Lung (tissue), 12 donors: Measurements from ENCODE around the gene HNRNPA2B1. TPM values are rescaled to one million over a fixed set of nuclear protein-coding genes. Genes with fewer than 3 reads are reported as not detected.

Experiments used
- ATAC-seq: fragments of 200-7000 bp; cut with Tn5 transposase; one replicate; pipeline ENCODE4 v1.9.1; 2020; ENCODE audit warnings: moderate number of reproducible peaks; ENCODE audit not compliant: insufficient read depth, low FRiP score
- DNase-seq, 3 donors: peaks; one replicate each; pipeline ENCODE4 v3.0.0-alpha.2; 2013 to 2017
- H3K27ac ChIP-seq, 2 donors: one replicate each; pipeline ENCODE4 v1.5.1; 2013; ENCODE audit warnings: mild to moderate bottlenecking in 2 of 2, moderate library complexity in 2 of 2, control low read depth in 1 of 2, inconsistent platforms in 1 of 2, low read depth in 1 of 2, low read length in 1 of 2
- H3K27me3 ChIP-seq, 3 donors: one replicate each; pipeline ENCODE4 v1.5.1; 2013; ENCODE audit warnings: low read length in 2 of 3; ENCODE audit not compliant: control insufficient read depth in 3 of 3, insufficient read depth in 3 of 3
- H3K36me3 ChIP-seq, 4 donors: one replicate each; pipeline ENCODE4 v1.5.1; 2013; ENCODE audit warnings: low read length in 4 of 4, mild to moderate bottlenecking in 1 of 4, moderate library complexity in 1 of 4; ENCODE audit not compliant: control insufficient read depth in 4 of 4, insufficient read depth in 4 of 4
- H3K4me1 ChIP-seq, 5 donors: one replicate each; pipeline ENCODE4 v1.5.1; 2013; ENCODE audit warnings: low read length in 5 of 5, mild to moderate bottlenecking in 2 of 5, moderate library complexity in 1 of 5; ENCODE audit not compliant: control insufficient read depth in 5 of 5, insufficient read depth in 5 of 5
- H3K4me3 ChIP-seq: one replicate; pipeline ENCODE4 v1.5.1; 2013; ENCODE audit warnings: mild to moderate bottlenecking, control low read depth, moderate library complexity
- H3K9ac ChIP-seq, 2 donors: one replicate each; pipeline ENCODE4 v1.5.1; 2013; ENCODE audit warnings: low read length in 2 of 2, control low read depth in 1 of 2; ENCODE audit not compliant: insufficient read depth in 1 of 2
- H3K9me3 ChIP-seq, 4 donors: one replicate each; pipeline ENCODE4 v1.5.1; 2013; ENCODE audit warnings: low read length in 3 of 4, mild to moderate bottlenecking in 1 of 4, moderate library complexity in 1 of 4; ENCODE audit not compliant: control insufficient read depth in 4 of 4, insufficient read depth in 3 of 4
- CTCF ChIP-seq: IDR thresholded peaks from 2 replicates; pipeline ENCODE4 v1.5.1; 2012; ENCODE audit warnings: mild to moderate bottlenecking; ENCODE audit errors: control extremely low read depth, extremely low read depth
- WGBS, 2 donors: extraction: QIAGEN DNeasy Blood & Tissue Kit; methylation state at CpG; one replicate each; pipeline ENCODE4 v1.1.7; 2013; 5-methylcytosine and 5-hydroxymethylcytosine counted together
- polyA plus RNA-seq, 2 donors: library from polyadenylated mRNA; stranded (reverse); fragments of 200-250 nt; gene quantifications; one replicate each; pipeline ENCODE4 v1.2.1, GENCODE V29; 2013
- total RNA-seq, 2 donors: library from RNA; depleted of rRNA in 1 of 2; stranded (reverse); fragments of >200 nt in 1 of 2; gene quantifications; one replicate each; pipeline ENCODE4 v1.2.1, GENCODE V29; 2014 to 2021
- donor health status: control.
- donor health status: control.
- donor health status: Bipolar disorder and iron deficiency.
- donor health status: healthy.
- donor health status: DM: yes; HTN: yes; CAD: no.

The HNRNPA2B1 gene
- total and polyA plus RNA-seq, 4 donors: 363 to 572 (median 482) TPM

- H3K4me3 ChIP-seq: no peak overlapping the region
- ATAC-seq (no peak), DNase-seq (no peak)
- H3K9me3 ChIP-seq: no peaks in the 10 kb centered on the region
- no peak overlapping the region for H3K9ac ChIP-seq
- TF ChIP-seq CTCF: no peak
- no peaks in the 10 kb centered on the region for H3K27me3 ChIP-seq
- peaks cover 0 to 3% (median 0%) of the 10 kb centered on the region in 4 donors for H3K36me3 ChIP-seq
- no peak overlapping the region for H3K27ac ChIP-seq
- WGBS, 2 donors: 93 to 98% methylated on average over 2 of the region's 2 CpGs
- peaks cover 0 to 5% (median 0%) of the 10 kb centered on the region in 5 donors for H3K4me1 ChIP-seq
Measured at GRCh38 chr7:26171601-26172000, 28.9 kb downstream of the HNRNPA2B1 start.

GRCh38 chr7:26170663-26171062, 29.9 kb downstream of the HNRNPA2B1 start:
- peaks cover 0 to 5% (median 0%) of the 10 kb centered on the region in 5 donors for H3K4me1 ChIP-seq
- no peak for TF ChIP-seq CTCF
- H3K9me3 ChIP-seq: no peaks in the 10 kb centered on the region
- no peak for DNase-seq
- H3K4me3 ChIP-seq: no peak overlapping the region
- H3K9ac ChIP-seq: no peak overlapping the region
- H3K27ac ChIP-seq: no peak overlapping the region
- H3K36me3 ChIP-seq: peaks cover 0 to 3% (median 0%) of the 10 kb centered on the region in 4 donors
- ATAC-seq: no peak
- WGBS, 2 donors: 66 to 85% methylated on average over 1 of the region's 1 CpG
- no peaks in the 10 kb centered on the region for H3K27me3 ChIP-seq

- Histone ChIP-seq H3K9ac (no peak overlapping the region), H3K9me3 (no peaks in the 10 kb centered on the region), H3K27me3 (no peaks in the 10 kb centered on the region), H3K4me1 (peaks cover 0 to 5% (median 0%) of the 10 kb centered on the region in 5 donors), H3K36me3 (peaks cover 0 to 3% (median 0%) of the 10 kb centered on the region in 4 donors), H3K27ac (no peak overlapping the region), H3K4me3 (no peak overlapping the region)
- DNase-seq: no peak
- ATAC-seq: no peak
- 81 to 95% methylated on average over 3 of the region's 3 CpGs for WGBS, 2 donors
- no peak for TF ChIP-seq CTCF
Measured at GRCh38 chr7:26169271-26169670, 31.3 kb downstream of the HNRNPA2B1 start.

- no peak overlapping the region for H3K27ac ChIP-seq
- ATAC-seq: no peak
- H3K4me1 ChIP-seq: peaks cover 0 to 5% (median 0%) of the 10 kb centered on the region in 5 donors
- no peaks in the 10 kb centered on the region for H3K27me3 ChIP-seq
- H3K4me3 ChIP-seq: no peak overlapping the region
- TF ChIP-seq CTCF: no peak
- no peak overlapping the region for H3K9ac ChIP-seq
- 87 to 95% methylated on average over 6 of the region's 6 CpGs for WGBS, 2 donors
- DNase-seq: no peak
- H3K9me3 ChIP-seq: no peaks in the 10 kb centered on the region
- H3K36me3 ChIP-seq: peaks cover 0 to 3% (median 0%) of the 10 kb centered on the region in 4 donors
Measured at GRCh38 chr7:26168458-26169023, 32.0 kb downstream of the HNRNPA2B1 start.
